ENCODE measurements around the gene CTSC.
A peak's percentile ranks its signal among the peaks of the same experiment; 100 is the strongest.

Gene CTSC

DNA sequence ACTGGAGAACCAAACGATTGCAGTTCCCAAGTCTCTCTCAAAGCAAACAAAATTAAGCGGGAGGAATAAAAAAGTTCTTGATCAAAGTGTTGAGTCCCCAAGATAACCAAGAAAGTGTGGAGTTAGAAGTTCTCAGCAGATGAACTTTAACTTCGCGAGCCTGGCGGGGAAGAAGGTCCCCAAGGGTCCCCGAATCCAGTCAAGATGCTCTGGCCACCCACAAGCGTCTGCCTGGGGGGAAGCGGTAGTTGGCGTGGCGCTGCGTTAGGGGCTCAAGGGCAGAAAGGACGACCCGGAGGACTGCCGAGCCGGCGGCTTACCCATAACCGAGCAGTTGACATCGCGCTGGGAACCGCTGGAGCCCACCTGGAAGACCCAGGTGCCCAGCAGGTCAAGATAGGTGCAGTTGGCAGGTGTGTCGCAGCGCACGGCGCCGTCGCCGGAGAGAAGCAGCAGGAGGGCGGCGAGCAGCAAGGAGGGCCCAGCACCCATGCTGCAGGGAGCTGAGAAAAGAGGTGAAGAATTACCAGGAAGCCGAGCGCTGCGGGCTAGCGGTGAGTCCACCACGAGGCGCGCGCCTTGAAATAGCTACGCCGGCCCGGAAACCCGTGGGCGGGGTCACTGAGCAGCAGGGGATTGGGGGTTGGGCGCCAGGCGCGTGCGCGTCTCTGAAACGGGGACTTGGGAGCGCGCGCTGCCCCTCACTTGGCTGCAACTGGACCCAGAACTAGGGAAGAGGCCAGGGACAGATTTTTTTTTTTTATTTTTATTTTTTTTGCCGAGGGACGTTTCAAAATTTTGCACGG lies at the start of gene CTSC:
CTSC (minus strand) TSS at position 556 of the 806 bp plus-strand sequence; CDS start at position 492, 64 bp downstream.
- DNase-seq (ENCODE audit: low spot score), result peak; percentile 80

DNA sequence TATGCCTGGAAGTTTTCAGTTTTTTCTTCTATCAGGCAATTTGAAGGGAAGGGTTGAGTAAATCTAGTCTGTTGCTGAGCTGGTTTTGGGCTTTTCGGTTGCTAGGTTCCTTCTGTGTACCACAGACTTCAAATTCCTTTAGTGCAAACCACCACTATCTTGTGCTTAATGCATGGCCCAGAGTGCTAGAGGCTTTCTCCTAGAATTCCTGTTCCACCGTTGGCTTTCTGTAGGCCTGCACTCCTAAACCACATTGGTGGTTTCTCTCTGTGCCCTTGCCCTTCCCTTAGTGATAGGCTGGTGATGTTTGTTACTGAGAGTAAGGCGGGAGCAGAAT lies 47.1 kb upstream of the CTSC start:
- DNase-seq (ENCODE audit: low spot score), result no peak

DNA sequence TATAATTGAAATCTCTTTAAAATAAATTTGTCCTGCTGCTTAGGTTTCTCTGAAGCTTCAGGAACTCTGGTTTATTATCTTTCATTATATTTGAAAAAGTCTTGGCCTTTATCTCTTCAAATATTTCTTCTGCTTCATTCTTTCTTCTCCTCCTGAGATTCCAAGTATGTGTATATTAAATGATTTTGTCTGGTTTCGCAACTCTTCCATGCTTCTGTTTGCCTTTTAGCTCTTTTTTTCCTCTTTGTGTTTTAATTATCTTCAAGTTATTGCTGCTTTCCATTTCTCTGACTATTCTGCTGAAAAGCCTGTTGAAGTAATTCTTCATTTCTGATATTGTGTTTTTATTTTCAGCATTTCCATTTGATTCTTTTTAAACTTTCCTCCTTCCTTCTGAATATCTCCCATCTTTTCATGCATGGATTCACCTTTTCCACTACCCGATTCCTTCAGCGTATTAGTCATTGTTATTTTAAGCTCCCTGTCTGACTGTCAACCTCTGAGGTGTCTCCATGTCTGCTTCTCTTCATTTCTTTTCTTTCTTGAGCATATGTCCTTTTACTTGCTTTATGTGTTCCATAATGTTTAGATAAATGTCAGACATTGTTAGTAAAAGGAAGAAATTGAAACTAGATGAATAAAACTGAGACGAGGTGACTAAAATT lies 46.6 kb upstream of the CTSC start:
- no peak for DNase-seq (ENCODE audit: low spot score)

DNA sequence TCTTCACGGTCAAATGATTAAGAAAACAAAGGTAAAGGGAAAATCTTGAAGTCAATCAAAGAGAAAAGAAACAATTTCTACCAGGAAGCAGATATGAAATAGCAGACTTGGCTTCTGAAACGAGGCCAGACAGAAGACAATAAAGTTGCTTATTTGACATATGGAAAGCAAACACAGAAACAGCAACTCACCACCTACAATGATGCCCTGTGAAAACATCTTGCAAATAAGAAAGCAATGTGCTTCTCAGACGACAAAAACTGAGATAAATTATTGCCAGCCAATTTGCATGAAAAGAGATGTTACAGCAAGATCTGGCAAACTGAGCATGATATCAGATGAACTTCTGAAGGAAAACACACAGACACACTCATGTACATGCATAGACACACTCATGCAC lies 45.9 kb upstream of the CTSC start:
- no peak for DNase-seq (ENCODE audit: low spot score)

DNA sequence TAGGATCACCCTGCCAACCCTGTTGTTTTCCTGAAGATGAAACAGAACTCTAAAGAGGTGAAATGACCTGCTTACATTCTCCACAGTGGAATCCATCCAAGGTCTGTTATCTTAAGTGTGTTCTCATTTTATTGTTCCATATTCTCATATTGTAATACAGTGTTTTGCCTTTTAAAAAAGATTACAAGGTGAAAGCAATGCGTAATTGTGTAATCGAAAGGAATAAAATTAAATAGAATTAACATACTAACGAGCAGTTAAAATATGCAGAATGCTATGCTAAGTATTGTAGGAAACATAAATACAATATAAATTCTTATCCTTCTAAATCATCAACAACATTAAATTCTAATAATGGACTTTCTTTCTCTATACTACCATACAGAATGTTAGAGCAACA lies 41.6 kb upstream of the CTSC start:
- DNase-seq (ENCODE audit: low spot score), result no peak

DNA sequence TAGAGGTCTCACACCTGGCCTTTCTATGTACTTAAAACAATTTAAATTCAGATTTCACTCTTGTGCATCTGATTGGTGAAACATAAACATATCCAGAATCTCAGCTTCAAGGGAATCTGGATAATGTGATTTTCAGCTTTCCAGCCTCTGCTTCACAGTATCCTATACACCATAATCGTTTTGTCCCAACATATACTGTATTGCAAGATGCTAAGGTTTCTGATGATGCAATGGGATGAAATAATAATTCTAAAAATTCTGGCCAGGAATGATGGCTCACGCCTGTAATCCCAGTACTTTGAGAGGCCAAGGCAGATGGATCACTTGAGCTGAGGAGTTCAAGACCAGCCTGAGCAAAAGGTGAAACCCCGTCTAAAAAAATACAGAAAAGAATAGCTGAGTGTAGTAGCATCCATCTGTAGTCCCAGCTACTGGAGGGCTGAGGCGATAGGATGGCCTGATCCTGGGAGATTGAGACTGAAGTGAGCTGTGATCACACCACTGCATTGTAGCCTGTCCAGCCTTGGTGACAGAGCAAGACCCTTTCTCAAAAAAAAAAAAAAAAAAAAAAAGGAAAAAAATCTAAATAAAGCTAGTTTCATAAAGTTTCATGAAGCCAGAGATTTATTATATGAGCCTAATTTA lies 41.0 kb upstream of the CTSC start:
- DNase-seq (ENCODE audit: low spot score), result no peak

DNA sequence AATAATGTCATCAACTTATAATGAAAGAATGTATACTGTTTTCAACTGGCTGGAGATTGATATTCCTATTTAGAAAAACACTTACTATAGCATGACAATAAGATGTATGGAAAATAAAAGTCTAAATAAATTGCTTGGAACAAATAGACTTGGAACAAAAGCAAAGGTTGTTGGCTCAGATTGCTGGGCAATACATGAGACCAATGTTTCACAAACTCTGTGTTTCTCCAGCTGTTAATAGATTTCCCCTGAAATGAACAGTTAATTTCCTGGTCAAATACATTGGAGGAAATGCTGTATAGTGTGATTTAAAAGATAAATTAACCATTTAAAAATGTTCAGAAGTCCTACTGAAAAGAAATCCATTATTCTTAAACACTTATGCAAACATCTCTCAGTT lies 40.1 kb upstream of the CTSC start:
- no peak for DNase-seq (ENCODE audit: low spot score)

DNA sequence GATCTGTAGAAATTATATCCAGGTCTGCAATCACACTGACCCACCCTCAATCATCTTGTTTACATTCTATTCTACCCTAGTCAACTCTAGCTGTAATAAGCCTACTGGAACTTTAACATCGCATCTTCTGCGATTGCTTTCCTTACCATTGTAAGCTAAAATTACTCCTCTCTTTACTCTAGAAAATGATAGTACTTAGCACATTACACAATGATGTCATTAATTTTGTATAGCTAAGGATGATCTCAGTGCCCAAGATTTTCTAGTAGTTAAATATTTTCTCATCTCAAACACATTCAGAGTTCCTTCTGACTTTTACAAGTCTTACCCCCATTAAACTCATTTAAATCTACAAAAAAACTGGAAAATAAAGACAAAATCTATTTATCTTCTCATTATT lies 39.6 kb upstream of the CTSC start:
- DNase-seq (ENCODE audit: low spot score), result no peak

DNA sequence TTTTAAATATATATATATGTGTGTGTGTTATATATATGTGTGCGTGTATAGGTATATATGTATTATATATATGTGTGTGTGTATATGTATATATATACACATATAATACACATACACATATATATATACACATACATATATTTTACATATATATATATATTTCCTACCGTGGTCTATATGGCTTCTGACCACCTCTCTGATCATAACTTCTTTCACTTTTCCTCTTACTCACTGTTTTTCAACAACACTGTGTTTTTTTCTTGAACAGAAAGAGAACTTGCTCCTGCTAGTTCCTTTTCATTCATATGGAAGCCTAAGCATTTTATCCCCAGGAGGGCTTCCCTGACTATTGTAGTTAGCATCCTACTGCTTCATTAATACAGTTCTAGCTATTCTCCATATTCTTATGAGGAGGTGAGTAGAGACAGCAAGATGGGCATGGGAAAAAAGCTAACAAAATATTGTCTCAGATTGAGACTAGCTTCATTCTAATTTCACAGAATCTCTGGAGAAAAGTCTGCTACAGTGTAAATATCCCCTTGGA lies 38.5 kb upstream of the CTSC start:
- DNase-seq (ENCODE audit: low spot score), result no peak

DNA sequence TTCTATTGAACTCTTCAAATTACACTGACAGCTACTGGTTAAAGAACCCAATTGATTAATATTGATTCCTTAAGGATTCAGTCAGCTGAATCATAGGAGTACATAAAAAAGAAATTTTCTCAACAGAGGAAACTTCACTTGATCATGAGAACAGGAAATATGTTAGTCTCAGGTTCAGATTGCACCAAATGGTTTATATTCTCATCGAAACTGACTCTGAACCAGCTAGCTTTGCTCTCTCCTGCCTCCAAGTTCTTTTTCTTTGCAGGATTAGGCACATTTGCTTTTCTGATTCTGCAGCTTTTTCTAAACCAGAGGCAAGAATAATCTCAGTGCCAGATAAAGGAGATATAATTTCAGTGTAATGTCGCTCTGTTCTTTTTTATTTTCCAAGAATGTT lies 33.2 kb upstream of the CTSC start:
- no peak for DNase-seq (ENCODE audit: low spot score)

DNA sequence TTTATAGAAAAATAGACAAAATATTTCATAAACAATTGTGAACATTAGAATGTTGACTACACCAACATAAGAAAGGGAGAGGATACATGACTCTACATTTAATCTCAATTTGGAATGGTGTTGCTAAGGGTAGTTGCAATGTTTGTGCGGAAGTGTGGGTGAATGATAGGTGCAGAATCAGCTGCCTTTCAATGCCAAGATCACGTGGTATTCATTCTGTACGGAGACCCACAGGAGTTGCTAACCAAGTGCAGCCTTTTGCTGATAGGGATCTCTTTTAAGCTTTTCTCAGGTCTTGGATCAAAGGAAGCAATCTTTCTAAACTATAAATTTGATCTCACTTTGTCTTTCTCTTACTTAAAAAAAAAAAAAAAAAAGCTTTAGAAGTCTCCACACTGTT lies 29.8 kb upstream of the CTSC start:
- no peak for DNase-seq (ENCODE audit: low spot score)

DNA sequence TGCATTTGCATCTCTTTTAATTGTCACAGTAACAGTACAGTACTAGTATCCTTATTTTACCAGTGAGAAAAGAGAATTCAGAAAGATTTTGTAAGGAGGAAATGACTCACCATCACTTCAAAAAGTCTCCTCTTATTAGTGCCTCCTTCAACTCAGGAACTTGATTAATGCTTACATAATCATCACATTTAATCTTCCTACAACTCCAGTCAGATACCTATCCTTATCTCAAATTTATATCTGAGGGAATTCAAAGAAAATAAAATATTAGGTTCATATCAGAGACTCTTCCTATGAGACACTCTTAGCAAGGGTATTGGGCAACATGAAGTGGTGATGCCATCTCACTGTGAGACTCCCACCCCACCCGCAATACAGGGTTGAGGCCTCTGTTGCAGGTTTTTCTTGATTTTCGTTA lies 26.1 kb upstream of the CTSC start:
- peak; percentile 20 for DNase-seq (ENCODE audit: low spot score)

DNA sequence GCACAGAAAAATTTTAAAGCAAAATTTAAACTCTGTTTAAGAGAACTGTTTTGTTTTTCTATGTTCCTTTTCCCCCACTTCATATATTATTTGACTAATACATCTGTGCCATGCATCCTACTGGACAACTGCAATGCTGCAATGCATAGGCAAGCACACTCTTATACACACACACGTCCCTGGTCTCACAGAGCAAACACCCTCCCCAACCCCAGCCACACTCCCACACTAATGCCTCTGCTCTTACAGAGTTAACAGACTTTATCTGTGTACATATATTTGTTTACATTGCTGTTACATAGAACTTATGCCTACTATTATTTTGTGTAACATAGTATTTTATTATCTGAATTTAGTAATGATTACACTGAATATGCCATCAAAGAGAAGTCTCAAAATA lies 25.5 kb upstream of the CTSC start:
- no peak for DNase-seq (ENCODE audit: low spot score)

DNA sequence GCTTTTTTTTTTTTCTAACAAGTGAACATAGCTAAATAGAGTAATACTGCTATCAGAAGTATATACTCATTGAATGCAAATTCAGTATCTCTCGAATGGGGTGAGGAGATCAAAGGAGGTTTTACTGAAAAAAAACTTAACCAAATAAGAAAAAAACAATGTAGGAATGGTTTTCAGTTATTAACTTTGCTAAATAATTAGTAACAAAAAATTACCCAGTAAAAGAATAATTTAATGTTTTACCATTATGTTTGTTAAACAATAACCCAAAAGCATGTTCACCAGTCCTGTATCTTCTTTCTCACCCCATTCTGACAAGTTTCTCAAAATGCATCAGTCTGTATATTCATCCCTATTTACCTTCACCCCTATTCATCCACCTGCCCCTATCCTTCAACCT lies 22.6 kb upstream of the CTSC start:
- no peak for DNase-seq (ENCODE audit: low spot score)

DNA sequence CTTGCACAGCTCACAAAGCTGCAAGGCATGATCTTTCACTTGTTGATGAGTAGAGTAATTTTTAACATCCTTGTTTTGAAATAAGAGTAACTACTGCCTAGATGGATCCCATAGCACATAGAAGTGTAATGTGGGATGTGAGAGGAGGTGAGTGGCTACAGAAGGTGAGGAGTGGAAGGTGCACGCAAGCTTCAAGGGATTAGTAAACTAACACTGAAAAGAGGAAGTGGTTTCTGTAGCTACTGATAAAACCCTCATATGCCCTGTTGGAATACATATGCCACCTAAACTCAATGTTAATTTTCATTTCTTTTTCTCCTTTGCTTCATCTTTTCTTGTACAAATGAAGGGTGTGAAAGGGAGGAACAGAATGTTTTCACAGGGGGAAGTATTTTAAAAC lies 22.0 kb upstream of the CTSC start:
- no peak for DNase-seq (ENCODE audit: low spot score)

DNA sequence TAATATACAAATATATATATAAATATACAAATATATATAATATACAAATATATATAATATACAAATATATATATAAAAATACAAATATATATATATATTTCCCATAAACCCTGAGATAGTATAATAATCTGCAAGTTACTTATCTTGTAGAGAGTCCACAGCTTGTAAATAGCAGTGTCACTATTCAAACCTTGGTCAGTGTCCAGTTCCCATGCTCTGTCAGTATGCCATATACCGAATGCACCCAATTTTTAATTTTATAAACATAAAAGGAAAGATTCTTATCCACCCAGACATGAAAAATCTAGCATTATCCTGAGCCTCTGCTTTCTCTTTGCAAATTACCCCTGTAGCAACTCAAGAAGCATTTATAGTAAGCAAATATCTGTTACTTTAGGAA lies 21.6 kb upstream of the CTSC start:
- no peak for DNase-seq (ENCODE audit: low spot score)

DNA sequence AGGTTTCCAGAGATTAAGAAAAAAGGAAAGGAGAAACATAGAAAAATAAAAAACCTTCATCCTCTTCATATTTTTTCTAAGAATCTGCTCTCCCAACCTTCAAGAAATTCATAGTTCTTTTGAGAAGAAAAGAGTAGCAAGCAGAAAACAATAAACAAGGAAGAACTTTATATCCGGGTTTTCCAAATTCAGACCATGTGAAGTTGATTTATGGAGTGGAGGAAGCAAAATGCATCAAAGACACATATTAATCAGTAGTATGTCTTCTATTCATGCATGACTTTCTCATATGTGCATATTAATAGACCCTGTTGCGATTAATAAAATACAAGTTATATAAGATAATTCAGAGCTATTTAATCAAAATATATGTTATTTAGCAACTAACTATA lies 20.5 kb upstream of the CTSC start:
- DNase-seq (ENCODE audit: low spot score), result no peak

DNA sequence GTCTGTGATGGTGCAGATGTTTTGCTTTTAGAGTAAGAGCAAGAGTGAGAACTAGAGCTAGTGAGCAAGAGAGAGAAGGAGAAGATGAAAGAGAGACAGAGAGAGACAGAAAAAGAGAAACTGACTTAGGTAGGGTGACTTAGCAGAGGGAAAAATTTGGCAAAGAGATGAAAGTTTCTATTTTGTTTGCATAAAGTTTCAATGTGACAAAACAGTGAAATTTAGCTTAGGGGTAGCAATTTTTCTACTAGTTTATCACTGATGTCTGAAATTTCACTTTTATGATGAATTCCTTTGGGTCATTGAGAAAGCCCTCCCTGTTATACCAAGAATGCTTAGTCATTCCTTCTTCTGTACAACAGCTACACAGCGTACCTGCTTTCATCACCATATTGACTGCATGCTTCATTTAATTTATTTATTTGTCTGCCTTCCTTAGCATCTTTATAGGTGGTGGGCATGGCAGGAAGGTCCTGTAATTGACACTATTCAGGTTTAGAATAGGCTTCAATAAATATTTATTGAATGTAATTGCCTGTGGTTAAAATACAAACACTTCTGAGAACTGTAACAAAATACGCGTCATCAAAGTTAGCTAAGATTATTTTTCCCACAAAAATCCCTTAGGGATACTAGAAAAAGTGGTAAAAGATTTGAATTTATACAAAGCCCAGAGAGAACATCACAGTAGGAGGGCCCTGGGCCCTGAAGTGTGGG lies 19.9 kb upstream of the CTSC start:
- no peak for DNase-seq (ENCODE audit: low spot score)

DNA sequence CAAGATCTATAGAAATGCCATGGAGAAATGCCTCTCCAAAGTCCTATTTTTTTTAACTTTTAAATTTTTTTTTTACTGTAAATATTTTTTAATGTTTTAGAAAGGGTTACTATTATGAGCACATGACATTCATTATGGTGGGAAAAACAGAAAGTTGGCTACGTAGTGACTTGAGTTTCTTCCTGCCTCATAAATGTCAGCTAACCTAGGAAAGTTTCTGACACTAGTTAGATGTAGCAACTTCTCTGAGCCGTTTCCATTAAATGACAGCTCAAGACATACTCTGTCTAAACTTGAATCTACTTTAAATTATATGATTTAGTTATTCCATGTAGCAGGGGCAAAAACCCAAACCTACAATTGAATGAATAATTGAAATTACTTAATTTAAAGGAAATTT lies 18.4 kb upstream of the CTSC start:
- no peak for DNase-seq (ENCODE audit: low spot score)

DNA sequence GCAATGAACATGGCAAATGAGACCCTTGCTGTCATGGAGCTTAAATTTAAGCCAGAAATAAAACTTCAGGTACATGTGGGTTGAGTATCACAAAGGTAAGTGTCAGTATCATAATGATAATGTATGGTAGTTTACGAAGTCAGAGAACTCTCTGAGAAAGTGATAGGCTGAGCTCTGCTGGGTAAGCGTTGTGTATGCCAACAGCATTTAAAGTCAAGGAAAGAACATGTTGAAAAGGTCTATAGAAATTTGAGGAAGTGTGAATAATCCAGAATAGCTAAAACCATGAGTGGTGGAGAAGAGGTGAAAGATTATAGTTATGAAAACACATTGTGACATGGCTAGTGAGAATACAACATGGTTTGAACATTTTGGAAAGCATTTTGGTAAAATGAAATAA lies 17.4 kb upstream of the CTSC start:
- DNase-seq (ENCODE audit: low spot score), result no peak

DNA sequence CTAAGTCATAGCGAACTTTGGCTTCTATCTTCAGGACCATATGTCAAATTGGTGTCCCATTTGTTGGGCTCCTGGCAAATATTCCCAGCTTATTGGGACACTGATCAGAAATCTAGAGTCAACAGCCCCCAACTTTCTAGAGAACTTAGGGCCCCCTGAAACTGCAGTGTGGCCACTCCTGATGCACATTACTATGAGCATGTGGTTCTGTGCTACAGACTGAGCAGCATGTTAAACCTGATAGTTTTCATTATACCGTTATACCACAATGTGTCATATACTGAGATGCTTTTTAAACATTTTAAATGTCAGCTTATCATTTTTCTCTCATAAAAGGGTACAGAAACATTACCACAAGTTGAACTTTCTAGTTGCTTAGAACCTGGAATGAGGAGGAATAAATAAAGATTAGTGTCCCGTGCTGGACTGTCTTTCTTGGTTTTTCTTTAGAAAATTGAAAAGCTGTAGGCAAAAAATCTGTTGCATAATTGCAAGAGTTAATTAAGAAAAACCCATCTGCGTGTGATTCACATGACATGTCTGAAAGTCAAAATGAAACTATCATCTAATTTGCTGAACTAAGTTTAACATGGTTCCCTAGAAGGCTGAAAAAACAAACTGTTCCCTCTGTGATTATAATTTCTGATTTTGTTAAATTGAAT lies 16.4 kb upstream of the CTSC start:
- no peak for DNase-seq (ENCODE audit: low spot score)

DNA sequence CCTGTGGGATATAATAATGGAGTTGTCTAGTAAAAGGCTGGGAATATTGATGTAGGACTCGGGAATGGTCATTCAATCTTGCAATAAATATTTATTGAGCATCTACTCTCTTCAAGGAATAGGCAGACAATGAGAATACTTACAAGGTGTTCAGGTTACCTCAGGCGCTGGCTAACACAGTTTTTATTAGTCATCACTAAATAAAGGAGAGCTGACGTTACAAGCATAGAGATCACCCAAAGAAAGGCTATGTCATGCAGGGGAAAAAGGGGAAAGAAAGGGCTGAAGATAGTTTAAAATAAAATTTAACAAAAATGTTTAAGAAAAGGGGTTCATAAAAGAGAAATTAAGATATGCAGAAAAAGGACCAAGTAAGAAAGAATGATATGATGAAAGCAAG lies 15.8 kb upstream of the CTSC start:
- DNase-seq (ENCODE audit: low spot score), result no peak

All from kidney capillary endothelial cell (primary cell).